OCI-LY7 (cell line): ENCODE results near the gene SDC4. TPM values are rescaled to one million over a fixed set of nuclear protein-coding genes. Genes with fewer than 3 reads are reported as not detected.

Experiments
- BruUV-seq: library from RNA; stranded (reverse); fragments of 400-500 nt; replicated peaks from 2 replicates; lab custom pipeline; 2021; lab: Mats Ljungman, UMichigan
- CTCF ChIA-PET: fragments of 300-600 bp; sonication (Branson Sonifier 250); formaldehyde crosslinking; loops from one replicate; lab custom pipeline; 2022; ENCODE audit warnings: antibody characterized with exemption; ENCODE audit not compliant: unreplicated experiment; lab: Charles Lee
- POLR2A ChIA-PET: fragments of 300-600 bp; sonication (Branson Sonifier 250); formaldehyde crosslinking; loops from one replicate; lab custom pipeline; 2022; ENCODE audit warnings: antibody characterized with exemption; lab: Charles Lee
- DNase-seq: peaks from one replicate; pipeline ENCODE4 v3.0.0-alpha.2; 2015; ENCODE audit warnings: low spot score
- H2AFZ ChIP-seq: fragments of 200-600 bp; sonication (generic), shearing (Covaris generic); 2 replicates; pipeline ENCODE4 v1.6.1; 2014; ENCODE audit warnings: mild to moderate bottlenecking, antibody characterized with exemption, low read length, moderate library complexity
- H3K27ac ChIP-seq: fragments of 200-600 bp; sonication (generic); 2 replicates; pipeline ENCODE4 v1.5.1; 2014; ENCODE audit warnings: mixed run types, low read depth, mild to moderate bottlenecking, moderate library complexity, low read length, inconsistent platforms; ENCODE audit not compliant: poor library complexity, severe bottlenecking
- H3K36me3 ChIP-seq: fragments of 200-600 bp; sonication (generic); 2 replicates; pipeline ENCODE4 v1.6.1; 2014; ENCODE audit warnings: mild to moderate bottlenecking, antibody characterized with exemption, low read length, moderate library complexity, mixed read lengths; ENCODE audit not compliant: insufficient read depth
- H3K4me1 ChIP-seq: fragments of 200-600 bp; sonication (generic); 2 replicates; pipeline ENCODE4 v1.5.1; 2014; ENCODE audit warnings: mild to moderate bottlenecking, low read length; ENCODE audit not compliant: insufficient read depth, poor library complexity, severe bottlenecking
- H3K4me2 ChIP-seq: fragments of 200-600 bp; sonication (generic); 2 replicates; pipeline ENCODE4 v1.6.1; 2014; ENCODE audit warnings: mild to moderate bottlenecking, low read length
- H3K4me3 ChIP-seq: fragments of 200-600 bp; sonication (generic); 2 replicates; pipeline ENCODE4 v1.5.1; 2014; ENCODE audit warnings: mild to moderate bottlenecking, low read depth, low read length; ENCODE audit not compliant: poor library complexity, severe bottlenecking
- H3K79me2 ChIP-seq: fragments of 200-600 bp; sonication (generic); 2 replicates; pipeline ENCODE4 v1.6.1; 2016; ENCODE audit warnings: low read depth, mild to moderate bottlenecking, low read length, moderate library complexity, mixed read lengths; ENCODE audit not compliant: insufficient read depth
- H3K9me2 ChIP-seq: fragments of 200-600 bp; sonication (generic); 2 replicates; pipeline ENCODE4 v1.6.1; 2016; ENCODE audit warnings: mild to moderate bottlenecking, low read length, mixed read lengths; ENCODE audit not compliant: insufficient read depth
- H3K9me3 ChIP-seq: fragments of 200-600 bp; sonication (generic); 2 replicates; pipeline ENCODE4 v1.6.1; 2014; ENCODE audit warnings: mild to moderate bottlenecking, mixed run types, low read length, mixed read lengths
- H4K20me1 ChIP-seq: fragments of 200-600 bp; sonication (generic); 2 replicates; pipeline ENCODE4 v1.6.1; 2014; ENCODE audit warnings: mild to moderate bottlenecking, antibody characterized with exemption, low read length, moderate library complexity, mixed read lengths; ENCODE audit not compliant: insufficient read depth
- EZH2phosphoT487 ChIP-seq: fragments of 200-600 bp; sonication (generic); IDR thresholded peaks from 2 replicates; pipeline ENCODE4 v1.6.1; 2018; ENCODE audit warnings: low read depth, borderline replicate concordance, mild to moderate bottlenecking, mixed run types, antibody characterized with exemption, low read length, moderate library complexity, mixed read lengths
- intact Hi-C: fragments of 100-400 bp; cut with micrococcal nuclease; formaldehyde crosslinking; loops from one replicate; pipeline ENCODE4 v1.10.0; 2022; ENCODE audit not compliant: unreplicated experiment
- total RNA-seq, 2 experiments: library from RNA; depleted of rRNA in 1 of 2; stranded (reverse); fragments of >200 nt in 1 of 2; shearing (Covaris generic) in 1 of 2; gene quantifications; 2 replicates each; pipeline ENCODE4 v1.2.3, GENCODE V29; 2014 to 2022
- TF ChIP-seq, protein P1 (sequence below): fragments of 200-600 bp; sonication (generic); conservative IDR thresholded peaks from 2 replicates; pipeline ENCODE4 v1.5.1; 2014; ENCODE audit warnings: mild to moderate bottlenecking, antibody characterized with exemption, low read length, moderate library complexity, mixed read lengths

The SDC4 gene
- total RNA-seq, 2 experiments from 2014 or later: not detected

DNA sequence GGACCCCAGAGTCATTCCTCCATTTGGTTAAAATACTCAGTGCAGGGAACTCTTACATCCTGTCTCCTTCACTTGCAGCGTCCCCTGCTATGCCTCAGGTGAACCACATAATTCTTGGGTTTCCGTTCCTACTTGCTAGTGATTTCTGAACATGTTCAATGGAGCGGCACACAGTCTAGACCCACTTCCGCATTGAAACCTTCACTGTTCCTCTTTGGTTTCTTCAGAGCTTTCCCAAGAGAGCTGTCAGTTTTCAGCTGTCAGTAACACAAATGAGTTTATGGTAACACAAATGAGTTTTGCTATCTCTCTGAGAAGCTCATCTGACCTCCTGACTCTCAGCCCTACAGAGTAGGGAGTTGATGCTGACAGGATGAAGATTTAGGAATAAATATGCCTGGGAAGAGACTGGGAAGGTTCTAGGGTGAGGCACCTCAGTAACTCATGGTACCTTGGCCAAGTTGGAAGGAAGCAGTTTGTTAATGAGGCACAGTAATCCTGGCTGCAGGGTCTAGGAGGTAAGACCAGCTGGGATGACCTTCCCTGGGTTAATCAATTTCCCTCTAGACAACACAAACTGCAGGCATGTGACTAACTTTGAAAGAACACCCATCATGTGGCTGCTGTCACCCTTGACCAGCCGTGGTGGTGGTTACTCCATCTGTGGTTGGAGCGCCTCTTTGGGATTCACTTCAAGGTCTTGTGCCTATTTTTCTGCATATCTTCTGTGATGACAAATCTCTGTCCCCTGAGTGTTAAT lies 20.2 kb upstream of the SDC4 start:
- intact Hi-C loops: loop anchor here (1.0 to 5.0 kb wide), 4 partner anchors 46 to 604 kb away; partner anchors contain the start of gene ZNF335
- peaks cover 74% of the 10 kb centered on the region for H3K4me1 ChIP-seq
- H3K4me3 ChIP-seq: peak overlapping the region; percentile 50
- no peaks in the 10 kb centered on the region for H3K9me3 ChIP-seq
- TF ChIP-seq, protein P1, sequence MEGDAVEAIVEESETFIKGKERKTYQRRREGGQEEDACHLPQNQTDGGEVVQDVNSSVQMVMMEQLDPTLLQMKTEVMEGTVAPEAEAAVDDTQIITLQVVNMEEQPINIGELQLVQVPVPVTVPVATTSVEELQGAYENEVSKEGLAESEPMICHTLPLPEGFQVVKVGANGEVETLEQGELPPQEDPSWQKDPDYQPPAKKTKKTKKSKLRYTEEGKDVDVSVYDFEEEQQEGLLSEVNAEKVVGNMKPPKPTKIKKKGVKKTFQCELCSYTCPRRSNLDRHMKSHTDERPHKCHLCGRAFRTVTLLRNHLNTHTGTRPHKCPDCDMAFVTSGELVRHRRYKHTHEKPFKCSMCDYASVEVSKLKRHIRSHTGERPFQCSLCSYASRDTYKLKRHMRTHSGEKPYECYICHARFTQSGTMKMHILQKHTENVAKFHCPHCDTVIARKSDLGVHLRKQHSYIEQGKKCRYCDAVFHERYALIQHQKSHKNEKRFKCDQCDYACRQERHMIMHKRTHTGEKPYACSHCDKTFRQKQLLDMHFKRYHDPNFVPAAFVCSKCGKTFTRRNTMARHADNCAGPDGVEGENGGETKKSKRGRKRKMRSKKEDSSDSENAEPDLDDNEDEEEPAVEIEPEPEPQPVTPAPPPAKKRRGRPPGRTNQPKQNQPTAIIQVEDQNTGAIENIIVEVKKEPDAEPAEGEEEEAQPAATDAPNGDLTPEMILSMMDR: no peak
- TF ChIP-seq EZH2phosphoT487: no peak
- H2AFZ ChIP-seq: no peak overlapping the region
- DNase-seq: peak; percentile 97
- H3K36me3 ChIP-seq: peaks cover 35% of the 10 kb centered on the region
- peak overlapping the region; percentile 87 for H3K4me2 ChIP-seq
- H3K79me2 ChIP-seq: peaks cover 8% of the 10 kb centered on the region; the same call in 1 of the 2 replicates
- BruUV-seq: no TSS peak
- no peaks in the 10 kb centered on the region for H3K9me2 ChIP-seq
- POLR2A ChIA-PET: interaction anchor here (0.6 to 1.6 kb wide), 5 partner anchors 11 to 719 kb away, joined by 3 to 4 read pairs (median 4); no protein-coding TSS in a partner anchor
- CTCF ChIA-PET: interaction anchor here (1.9 kb wide), 1 partner anchor 69 kb away, joined by 8 read pairs; no protein-coding TSS in a partner anchor
- peaks cover 9% of the 10 kb centered on the region; the same call in 1 of the 2 replicates for H4K20me1 ChIP-seq
- H3K27ac ChIP-seq: peak overlapping the region; percentile 83

DNA sequence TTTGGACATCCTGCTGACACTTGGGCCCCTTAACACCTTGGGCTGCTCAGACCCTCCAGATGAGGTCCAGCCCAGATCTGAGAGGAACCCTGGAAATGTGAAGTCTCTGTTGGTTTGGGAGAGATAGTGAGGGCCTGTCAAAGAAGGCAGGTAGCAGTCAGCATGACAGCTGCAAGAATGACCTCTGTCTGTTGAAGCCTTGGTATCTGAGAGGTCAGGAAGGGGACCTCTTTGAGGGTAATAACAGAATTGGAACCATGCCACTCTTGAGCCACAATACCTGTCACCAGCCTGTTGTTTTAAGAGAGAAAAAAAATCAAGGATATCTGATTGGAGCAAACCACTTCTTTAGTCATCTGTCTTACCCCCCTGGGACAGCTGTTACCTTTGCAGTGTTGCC lies 18.9 kb upstream of the SDC4 start:
- Histone ChIP-seq H3K27ac (peak overlapping the region; percentile 83), H3K4me2 (peak overlapping the region; percentile 87), H4K20me1 (peaks cover 9% of the 10 kb centered on the region; the same call in 1 of the 2 replicates), H2AFZ (no peak overlapping the region), H3K36me3 (peaks cover 35% of the 10 kb centered on the region), H3K9me3 (no peaks in the 10 kb centered on the region), H3K79me2 (peaks cover 8% of the 10 kb centered on the region; the same call in 1 of the 2 replicates), H3K4me3 (peak overlapping the region; percentile 48), H3K4me1 (peaks cover 71% of the 10 kb centered on the region), H3K9me2 (no peaks in the 10 kb centered on the region)
- no TSS peak for BruUV-seq
- no peak for DNase-seq
- no peak for TF ChIP-seq EZH2phosphoT487
- TF ChIP-seq, protein P1: no peak
- intact Hi-C loops: loop anchor here (5.0 kb wide), 1 partner anchor 605 kb away; the partner anchor contains the start of gene ZNF335
- CTCF ChIA-PET: no interaction called here
- POLR2A ChIA-PET: interaction anchor here (0.7 kb wide), 1 partner anchor 37 kb away, joined by 3 read pairs; no protein-coding TSS in a partner anchor
